DMS114 treated with DMSO at 0.1 percent for 48 hours (cell line): ENCODE results near the gene GRIN1.

Source experiments
- DNase-seq: peaks from one replicate; lab custom pipeline; 2025; ENCODE audit not compliant: unreplicated experiment; lab: John Stamatoyannopoulos, UW

GRIN1 gene

DNA sequence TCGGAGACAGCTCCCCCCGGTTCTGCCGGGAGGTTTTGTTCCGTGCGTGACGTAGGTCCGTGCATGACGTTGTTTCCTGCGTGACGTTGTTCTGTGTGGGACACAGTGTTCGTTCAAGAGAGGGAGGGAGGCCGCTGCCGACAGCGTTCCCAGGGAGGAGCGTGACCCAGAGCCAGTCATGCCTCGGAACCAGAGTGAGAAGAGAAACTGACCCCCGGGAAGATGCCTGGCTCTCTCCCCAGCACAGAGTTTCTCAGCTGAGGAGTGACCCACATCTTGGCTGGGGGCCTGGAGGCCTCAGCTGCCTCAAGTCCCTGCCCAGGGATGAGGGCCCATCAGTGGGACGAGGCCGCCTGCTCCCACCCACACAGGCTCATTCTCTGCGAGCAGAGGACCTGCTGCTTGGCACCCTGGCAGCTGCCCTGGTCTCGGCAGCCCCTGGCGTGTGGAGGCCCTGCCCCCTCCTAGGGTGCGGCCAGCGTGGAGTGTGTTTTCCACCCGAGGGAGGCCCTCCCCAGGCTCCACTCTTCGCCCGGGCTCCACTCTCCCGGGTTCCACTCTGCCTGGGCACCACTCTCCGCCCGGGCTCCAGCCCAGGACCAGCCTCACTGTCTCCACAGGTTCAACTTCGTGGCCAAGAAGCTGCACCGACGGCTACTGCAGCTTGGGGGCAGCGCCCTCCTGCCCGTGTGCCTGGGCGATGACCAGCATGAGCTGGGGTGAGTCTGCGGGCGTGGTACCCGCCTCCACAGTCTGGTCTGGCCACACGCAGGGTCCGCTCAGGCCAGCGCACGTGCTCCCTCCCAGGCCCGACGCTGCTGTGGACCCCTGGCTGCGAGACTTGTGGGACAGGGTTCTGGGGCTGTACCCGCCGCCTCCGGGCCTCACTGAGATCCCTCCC is 74.5 kb downstream of the GRIN1 start:
- no peak for DNase-seq

DNA sequence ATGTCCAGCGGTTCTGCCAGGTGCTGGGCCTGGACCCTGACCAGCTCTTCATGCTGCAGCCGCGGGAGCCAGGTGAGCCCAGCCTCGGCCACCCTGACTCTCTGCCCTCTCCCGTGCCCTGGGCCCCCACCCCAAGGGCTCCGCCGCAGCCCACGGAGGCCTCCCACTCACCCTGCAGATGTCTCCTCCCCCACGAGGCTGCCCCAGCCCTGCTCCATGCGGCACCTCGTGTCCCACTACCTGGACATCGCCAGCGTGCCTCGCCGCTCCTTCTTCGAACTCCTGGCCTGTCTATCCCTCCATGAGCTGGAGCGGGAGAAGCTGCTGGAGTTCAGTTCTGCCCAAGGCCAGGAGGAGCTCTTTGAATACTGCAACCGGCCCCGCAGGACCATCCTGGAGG is 75.7 kb downstream of the GRIN1 start:
- DNase-seq = no peak

DNA sequence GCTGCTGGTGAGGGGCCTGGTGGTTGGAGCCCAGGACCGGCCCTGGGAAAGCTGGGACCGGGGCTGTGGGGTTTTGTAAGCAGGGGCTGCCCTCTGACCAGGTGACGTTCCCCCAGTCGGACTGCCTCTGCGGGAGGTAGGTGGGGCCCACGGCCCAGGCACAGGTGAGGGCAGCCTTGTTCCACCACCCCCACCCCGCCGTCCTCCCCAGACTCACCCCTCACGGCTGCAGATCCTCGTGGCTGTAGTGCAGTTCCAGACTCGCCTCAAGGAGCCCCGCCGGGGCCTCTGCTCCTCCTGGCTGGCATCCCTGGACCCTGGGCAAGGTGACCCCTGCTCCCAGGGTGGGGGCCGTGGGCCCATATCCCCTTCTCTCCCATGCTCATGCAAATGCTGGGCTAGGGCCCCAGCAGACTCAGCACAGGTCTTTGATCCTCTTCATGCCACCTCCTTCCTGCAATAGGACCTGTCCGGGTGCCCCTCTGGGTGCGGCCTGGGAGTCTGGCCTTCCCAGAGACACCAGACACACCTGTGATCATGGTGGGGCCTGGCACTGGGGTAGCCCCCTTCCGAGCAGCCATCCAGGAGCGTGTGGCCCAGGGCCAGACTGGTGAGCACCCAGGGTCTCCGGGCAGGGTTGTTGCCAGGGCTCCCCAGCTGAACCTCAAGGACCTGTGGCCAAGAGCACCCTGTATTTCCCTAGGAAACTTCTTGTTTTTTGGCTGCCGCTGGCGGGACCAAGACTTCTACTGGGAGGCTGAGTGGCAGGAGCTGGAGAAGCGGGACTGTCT is 76.4 kb downstream of the GRIN1 start:
- DNase-seq = no peak

DNA sequence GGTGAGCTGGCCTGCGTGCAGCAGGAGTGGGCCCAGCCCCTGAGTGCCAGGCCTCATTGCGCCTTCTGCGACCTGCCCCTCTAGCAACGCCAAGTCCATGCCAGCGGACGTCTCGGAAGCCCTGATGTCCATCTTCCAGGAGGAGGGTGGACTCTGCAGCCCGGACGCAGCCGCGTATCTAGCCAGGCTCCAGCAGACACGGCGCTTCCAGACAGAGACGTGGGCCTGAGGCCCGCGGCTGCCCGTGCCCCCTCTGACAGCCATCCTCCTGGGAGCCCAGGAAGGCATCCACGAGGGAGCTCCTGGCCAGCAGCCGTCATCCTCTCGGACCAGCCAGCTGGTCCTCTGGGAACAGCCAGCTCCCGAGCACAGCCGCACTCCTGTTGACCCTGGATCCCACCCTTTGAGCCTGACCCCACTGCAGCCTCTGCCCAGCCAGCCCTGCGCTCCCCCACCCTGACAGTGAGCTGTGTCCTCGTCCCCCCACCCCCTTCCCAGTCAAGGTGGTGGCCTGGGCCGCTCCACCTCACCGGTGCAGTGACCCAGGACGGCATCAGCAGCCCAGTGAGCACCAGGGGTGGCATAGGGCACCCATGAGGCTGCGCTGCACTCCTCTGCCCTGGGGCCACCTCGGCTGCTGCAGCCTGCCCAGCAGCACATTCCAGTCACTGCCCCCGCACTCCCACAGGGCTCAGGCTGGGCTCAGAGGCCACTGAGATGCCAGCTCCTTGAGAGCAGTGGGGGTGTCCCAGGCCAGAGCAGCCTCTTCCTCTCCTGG is 77.4 kb downstream of the GRIN1 start:
- DNase-seq = no peak

DNA sequence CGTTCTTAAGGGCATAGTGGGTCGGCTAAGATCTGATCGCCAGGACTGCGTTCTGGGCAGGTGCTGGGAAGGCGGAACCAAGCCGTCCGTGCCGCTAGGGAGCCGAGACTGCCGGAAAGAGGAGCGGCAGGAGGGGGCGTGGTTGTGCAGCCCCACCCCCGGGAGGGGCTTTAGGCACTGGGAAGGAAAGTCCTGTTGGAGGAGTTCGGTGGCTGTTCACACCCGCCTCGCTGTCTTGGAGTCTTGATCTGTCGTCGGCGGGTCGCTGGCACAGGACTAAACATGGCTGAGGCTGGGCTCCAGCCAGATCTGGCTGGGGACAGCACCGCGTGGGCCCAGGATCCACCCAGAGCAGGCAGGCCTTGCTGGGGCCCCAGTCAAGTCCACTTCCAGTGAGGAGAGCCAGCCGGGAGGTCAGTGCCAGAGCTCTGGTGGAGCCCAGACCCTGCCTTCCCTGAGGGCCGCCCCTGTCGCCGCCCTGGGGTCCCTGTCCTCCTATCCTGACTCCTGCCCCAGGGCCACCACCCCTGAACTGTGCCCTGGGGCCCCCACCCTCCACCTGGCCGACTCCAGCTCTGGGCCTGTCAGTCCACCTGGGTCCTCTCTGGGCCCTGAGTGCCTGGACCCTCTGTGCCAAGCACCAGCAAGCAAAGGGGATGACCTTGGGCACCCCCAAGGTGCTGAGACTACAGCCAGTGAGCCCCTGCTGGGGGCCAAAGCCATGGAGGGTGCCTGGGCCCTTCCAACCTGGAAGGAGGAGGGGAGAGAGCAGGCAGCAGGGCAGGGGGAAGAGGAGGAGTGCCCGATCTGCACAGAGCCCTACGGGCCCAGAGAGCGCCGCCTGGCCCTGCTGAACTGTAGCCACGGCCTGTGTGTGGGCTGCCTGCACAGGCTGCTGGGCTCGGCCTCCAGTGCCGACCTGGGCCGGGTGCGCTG is 78.6 kb downstream of the GRIN1 start:
- no peak for DNase-seq

DNA sequence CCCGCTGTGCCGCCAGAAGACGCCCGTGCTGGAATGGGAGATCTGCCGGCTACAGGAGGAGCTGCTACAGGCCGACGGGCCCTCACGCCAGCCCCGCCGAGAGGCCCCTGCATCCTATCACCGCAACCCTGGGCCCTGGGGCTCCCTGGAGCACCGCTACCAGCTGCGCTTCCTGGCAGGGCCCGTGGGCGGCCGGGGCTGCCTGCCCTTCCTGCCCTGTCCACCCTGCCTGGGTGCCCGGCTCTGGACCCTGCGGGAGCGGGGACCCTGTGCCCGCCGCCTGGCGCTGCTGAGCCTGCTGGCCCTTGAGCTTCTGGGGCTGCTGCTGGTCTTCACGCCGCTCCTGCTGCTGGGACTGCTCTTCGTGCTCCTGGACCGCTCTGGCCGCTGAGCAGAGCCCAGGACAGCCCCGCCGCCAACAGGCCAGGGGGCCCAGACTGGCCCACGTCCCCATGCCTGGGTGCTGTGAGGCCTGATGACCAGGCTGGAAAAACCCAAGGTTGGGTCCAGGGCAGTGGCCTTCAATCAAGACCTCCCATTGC is 79.3 kb downstream of the GRIN1 start:
- no peak for DNase-seq
